Eye (tissue), 1 donor: Measurements from ENCODE around the gene FNDC3A.

ENCODE experiments used
- DNase-seq: peaks from one replicate; pipeline ENCODE4 v3.0.0-alpha.2; 2015

The FNDC3A gene, protein sequence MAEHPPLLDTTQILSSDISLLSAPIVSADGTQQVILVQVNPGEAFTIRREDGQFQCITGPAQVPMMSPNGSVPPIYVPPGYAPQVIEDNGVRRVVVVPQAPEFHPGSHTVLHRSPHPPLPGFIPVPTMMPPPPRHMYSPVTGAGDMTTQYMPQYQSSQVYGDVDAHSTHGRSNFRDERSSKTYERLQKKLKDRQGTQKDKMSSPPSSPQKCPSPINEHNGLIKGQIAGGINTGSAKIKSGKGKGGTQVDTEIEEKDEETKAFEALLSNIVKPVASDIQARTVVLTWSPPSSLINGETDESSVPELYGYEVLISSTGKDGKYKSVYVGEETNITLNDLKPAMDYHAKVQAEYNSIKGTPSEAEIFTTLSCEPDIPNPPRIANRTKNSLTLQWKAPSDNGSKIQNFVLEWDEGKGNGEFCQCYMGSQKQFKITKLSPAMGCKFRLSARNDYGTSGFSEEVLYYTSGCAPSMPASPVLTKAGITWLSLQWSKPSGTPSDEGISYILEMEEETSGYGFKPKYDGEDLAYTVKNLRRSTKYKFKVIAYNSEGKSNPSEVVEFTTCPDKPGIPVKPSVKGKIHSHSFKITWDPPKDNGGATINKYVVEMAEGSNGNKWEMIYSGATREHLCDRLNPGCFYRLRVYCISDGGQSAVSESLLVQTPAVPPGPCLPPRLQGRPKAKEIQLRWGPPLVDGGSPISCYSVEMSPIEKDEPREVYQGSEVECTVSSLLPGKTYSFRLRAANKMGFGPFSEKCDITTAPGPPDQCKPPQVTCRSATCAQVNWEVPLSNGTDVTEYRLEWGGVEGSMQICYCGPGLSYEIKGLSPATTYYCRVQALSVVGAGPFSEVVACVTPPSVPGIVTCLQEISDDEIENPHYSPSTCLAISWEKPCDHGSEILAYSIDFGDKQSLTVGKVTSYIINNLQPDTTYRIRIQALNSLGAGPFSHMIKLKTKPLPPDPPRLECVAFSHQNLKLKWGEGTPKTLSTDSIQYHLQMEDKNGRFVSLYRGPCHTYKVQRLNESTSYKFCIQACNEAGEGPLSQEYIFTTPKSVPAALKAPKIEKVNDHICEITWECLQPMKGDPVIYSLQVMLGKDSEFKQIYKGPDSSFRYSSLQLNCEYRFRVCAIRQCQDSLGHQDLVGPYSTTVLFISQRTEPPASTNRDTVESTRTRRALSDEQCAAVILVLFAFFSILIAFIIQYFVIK

GRCh38 chr13:48975856-48976575, at the start of gene FNDC3A:
Gene FNDC3A (plus strand): TSS chr13:48975912. CDS start chr13:49006191, 30,279 bp downstream.
- peak; percentile 94 for DNase-seq

GRCh38 chr13:48928757-48929430, 46.8 kb upstream of the FNDC3A start:
- no peak for DNase-seq

- no peak for DNase-seq
Measured at GRCh38 chr13:48930918-48931317, 44.8 kb upstream of the FNDC3A start.

DNA sequence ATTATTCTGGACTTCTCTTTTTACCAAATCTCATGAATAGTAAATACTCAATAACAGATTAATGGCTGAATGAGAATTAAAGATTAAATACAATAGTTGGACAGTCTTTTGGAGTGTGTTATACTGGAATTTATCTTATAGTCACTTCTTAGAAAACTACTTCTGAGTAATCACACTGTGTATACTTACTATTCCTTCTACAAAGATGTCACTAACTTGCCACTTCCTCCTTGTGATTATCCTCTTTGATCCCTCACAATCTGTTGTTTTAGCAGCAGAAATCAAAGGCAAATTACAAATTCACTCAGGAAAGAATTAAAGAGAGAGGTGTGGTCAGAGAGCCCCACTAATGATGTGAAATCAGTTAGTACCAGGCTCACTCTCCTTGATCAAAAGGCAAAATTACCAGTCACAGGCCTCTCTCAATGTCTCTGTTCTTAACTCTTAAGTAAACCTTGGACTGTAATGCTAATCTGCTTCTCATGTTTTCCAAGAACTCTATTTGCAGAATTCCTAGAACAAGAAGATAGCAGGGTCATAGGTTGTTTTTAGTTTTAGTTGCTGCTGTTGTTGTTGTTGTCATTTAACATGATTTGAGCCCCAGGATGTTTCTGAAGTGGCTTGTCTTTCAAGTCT, 37.3 kb upstream of the FNDC3A start:
- no peak for DNase-seq

DNA sequence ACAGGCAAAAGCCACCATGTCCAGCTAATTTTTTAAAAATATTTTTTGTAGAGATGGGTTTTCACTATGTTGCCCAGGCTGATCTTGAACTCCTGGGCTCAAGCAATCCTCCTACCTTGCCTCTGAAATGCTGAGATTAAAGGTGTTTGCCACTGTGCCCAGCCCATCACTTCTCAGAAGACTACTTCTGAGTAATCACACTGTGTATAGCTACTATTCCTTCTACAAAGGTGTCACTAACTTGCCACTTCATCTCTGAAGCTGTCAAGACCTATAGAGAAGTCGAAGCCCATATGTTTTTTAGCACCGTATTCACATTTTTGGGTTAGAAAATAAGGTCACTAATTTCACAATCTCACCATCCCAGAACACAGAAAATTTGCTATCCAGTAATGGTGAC, 36.0 kb upstream of the FNDC3A start:
- DNase-seq, result no peak

DNA sequence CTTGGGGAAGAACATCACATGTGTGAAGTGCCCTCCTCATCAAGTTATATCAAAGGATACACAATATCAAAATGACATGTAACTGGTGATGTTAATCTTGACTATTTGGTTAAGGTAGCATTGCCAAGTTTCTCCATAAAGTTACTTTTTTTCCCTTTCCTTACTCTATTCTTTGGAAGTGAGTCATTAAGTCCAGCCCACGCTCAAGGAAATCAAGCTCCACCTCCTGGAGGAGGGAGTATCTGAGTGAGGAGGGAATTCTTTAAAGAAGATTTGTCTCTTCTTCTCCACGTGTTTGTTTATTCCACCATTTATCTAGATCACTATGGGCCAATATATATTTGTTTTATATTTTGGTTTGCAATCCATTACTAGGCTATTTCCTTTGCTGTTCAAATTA, 33.6 kb upstream of the FNDC3A start:
- no peak for DNase-seq

- DNase-seq, result no peak
Measured at GRCh38 chr13:48944221-48944620, 31.5 kb upstream of the FNDC3A start.

- DNase-seq, result no peak
Measured at GRCh38 chr13:48945626-48946025, 30.1 kb upstream of the FNDC3A start.

GRCh38 chr13:48946163-48946562, 29.5 kb upstream of the FNDC3A start:
- no peak for DNase-seq

DNA sequence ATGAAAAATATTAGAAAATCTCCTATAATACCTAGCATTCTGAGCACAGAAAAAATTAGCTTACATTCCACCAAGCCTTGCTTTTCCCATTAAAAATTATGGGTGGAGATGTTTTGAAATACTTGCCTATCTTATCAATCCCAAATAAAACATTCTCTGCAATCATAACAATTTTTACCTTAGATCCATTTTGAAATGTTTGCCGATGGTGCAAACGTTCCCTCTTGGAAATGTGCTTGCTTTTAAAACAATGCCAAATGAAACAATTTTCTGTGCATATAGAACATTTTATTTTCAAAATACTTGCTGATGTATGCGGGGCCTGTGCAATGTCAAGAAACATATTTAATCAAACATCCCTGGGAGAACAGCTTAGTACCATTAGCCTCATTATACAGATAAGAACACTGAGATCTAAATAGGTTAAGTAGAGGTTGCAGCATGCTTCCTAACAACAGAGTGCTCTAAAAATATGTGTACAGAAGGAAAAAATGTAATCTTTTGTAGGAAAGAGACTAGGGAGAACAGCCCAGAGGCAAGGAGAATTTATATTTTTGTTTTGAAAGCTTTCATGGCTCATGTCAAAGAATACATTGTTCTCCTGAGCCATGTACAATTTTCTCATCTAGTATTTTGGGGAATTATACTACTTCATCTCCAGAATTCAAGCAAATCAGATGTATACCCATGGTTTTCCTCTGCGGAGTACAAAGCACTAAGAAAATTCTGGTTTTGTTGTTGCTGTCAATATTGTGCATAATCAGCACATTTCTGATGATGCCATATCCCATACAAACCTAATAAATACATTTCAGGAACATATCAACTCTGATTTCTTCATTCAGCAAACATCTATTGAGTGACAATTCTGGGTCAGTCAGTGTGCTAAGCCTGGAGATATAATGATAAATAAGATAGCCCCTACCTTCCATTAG, 25.9 kb upstream of the FNDC3A start:
- peak; percentile 2 for DNase-seq

- no peak for DNase-seq
Measured at GRCh38 chr13:48950501-48950875, 25.2 kb upstream of the FNDC3A start.

- peak; percentile 6 for DNase-seq
Measured at GRCh38 chr13:48954081-48954480, 21.6 kb upstream of the FNDC3A start.

GRCh38 chr13:48955536-48955935, 20.2 kb upstream of the FNDC3A start:
- DNase-seq, result no peak

GRCh38 chr13:48961379-48961778, 14.3 kb upstream of the FNDC3A start:
- no peak for DNase-seq

GRCh38 chr13:48962281-48962680, 13.4 kb upstream of the FNDC3A start:
- DNase-seq, result no peak

DNA sequence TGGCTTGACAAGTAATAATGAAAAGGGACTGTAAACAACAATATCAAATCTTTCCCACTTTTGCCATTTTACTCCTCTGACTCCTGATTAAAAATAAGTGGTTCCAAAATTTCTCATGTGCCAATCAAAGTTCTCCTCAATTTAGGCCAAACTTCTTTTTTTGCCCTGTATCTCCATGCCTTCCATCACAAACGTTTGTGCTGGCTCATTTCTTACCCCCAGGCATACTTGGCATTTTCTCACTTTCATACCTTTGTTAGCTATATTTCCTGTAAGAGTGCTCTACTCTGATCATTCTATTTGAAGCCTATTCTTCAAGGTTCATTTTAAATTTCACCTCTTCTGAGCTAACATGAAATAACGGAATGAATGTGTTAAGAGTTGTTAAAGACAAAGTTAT, 10.0 kb upstream of the FNDC3A start:
- no peak for DNase-seq

GRCh38 chr13:48969685-48970084, 6.0 kb upstream of the FNDC3A start:
- DNase-seq, result no peak

GRCh38 chr13:48973845-48974431, 1.8 kb upstream of the FNDC3A start:
- DNase-seq, result no peak

DNA sequence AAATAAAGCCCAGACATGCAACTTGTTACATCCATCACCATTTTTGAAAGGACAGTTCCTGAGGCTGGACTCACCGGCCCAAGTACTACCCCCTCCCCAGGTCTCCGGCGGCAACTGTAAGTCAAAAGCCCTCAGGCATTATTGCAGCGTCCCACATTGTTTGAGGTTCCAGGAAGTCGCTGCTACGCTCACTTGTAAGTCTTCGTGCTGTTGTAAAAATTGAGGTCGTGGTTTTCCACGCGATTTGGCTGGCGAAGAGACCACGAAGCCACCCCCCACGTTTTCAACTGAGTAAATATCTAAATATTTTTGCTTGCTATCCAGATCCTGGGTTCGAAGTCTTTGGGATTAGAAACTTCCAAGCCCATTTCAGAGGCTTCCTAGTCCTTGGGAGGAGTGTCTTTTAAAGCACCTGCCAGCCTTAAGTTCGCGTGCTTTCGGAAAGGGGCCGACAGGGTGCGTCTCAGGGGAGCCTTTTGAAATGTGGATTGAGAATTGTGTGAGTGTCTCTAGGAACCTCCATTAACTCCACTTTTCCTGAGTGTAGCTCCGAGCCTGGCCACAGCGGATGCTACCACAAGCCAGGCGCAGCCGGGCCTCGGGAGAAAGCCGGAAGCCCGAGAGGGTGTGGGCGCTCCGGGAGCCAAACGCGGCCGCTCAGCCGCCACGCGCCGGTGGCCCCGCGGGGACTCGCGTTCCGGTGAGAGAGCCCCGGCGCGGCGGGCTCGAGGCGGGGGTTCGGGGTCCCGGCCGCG, 434 bp upstream of the FNDC3A start:
- peak; percentile 91 for DNase-seq
